ENCODE results near the gene INPP5B. TPM values are rescaled to one million over a fixed set of nuclear protein-coding genes. Genes with fewer than 3 reads are reported as not detected.

The INPP5B gene
- total RNA-seq, 1 donor from 2014 or later, result 29.0 TPM

DNA sequence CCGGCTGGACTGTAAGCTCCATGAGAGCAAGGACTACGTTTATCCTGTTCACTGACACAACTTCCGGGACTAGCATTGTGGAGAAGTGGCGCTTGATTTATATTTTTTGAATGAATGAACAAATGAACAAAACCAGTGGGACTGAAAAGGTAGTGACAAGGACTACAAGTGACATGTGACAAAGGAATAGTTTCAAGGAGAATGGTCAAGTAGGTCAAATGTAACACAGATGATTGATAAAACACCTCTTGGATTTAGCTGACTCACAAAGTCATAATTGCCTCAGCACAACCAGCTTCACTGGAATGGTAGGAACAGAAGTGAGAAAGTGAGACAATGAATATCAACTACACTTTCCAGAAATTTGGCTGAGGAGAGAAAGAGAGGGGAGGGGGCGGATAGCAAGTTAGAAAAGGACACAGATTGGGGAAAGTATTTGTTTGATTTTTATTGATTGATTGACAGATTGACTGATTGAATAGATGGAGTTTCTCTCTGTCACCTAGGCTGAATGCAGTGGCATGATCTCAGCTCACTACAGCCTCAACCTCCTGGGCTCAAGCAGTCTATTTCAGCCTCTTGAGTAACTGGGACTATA lies 101.7 kb downstream of the INPP5B start:
- intact Hi-C loops (cut with micrococcal nuclease), result no loop called here

DNA sequence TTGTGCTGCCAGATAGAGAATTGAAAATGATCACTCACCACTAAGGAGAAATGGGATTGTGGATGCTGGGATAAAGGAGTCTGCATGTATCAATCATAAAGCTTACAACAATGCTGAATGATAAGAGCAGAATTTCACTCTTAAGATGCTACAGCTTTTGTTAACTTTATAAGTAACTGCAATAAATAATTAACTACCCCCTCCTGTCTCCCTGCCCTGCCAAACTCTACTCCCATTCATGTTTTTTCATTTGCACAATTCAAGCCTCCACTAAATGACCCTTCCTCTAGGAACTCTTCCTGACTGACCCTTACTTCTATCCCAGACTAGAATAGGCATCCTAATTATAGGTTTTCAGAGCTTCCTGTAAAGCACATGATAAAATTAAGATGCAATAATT lies 102.3 kb downstream of the INPP5B start:
- intact Hi-C loops (cut with micrococcal nuclease), result no loop called here

DNA sequence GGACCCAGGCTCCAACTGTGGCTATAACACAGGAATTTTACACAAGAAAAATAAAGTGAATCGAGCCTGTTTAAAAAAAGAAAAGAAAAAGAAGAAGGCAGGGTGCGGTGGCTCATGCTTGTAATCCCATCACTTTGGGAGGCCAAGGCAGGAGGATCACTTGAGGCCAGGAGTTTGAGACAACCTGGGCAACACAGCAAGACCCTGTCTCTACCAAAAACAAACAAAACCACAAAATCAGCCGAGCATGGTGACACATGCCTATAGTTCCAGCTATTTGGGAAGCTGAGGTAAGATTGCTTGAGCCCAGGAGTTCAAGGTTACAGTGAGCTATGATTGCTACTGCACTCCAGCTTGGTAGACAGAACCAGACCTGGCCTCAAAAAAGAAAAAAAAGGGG lies 105.2 kb downstream of the INPP5B start:
- intact Hi-C loops (cut with micrococcal nuclease), result no loop called here

DNA sequence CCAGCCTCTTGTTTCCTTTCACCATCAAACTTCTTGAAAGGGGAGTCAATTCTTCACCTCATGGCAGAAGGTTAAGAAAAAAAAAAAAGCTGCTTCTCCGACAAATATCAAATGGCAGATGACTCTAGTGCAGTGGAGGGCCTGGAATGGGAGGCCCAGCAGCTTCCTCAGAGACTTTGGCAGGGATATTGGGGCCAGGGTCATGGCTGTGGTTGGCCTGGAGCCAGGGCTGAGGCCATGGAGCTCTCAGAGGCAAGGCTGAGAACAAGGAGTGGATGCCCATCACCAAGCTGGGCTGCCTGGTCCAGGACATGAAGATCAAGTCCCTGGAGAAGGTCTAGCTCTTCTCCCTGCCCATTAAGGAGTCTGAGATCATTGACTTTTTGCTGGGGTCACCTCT lies 106.1 kb downstream of the INPP5B start:
- intact Hi-C loops (cut with micrococcal nuclease), result no loop called here

DNA sequence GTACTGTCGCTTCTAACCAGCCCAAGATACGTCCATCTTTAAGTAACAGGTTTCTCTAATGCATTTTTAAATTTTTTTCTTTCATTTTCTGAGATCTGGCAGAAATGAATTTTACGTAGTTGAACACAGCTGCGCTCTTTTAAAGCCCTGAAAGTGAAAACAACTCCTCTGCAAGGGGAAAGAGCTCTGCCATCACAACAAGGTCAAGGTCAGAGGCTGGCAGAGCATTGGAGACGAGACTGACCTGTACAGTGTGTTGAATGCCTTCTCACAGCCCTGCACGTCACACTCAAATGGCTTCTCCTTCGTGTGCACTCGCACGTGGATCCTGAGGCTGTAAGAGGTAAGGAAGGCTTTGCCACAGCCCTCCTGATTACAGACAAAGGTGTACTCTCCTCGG lies 107.2 kb downstream of the INPP5B start:
- intact Hi-C loops (cut with micrococcal nuclease), result no loop called here

DNA sequence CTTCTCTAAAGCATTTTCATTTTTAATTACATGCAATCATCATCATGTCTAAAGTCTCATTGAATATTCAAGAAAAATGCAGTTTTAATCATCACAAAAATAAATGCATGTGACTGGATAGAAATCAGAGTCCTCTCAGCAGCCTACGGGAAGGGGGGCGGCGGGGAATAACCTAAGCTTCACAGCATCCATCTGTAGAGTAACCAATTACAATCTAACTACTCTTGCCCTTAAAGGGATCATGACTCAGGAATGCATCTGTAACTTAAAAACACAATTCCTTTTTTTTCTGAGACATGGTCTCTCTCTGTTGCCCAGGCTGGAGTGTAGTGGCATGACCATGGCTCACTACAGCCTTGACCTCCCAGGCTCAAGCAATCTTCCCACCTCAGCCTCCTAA lies 110.1 kb downstream of the INPP5B start:
- intact Hi-C loops (cut with micrococcal nuclease), result no loop called here

DNA sequence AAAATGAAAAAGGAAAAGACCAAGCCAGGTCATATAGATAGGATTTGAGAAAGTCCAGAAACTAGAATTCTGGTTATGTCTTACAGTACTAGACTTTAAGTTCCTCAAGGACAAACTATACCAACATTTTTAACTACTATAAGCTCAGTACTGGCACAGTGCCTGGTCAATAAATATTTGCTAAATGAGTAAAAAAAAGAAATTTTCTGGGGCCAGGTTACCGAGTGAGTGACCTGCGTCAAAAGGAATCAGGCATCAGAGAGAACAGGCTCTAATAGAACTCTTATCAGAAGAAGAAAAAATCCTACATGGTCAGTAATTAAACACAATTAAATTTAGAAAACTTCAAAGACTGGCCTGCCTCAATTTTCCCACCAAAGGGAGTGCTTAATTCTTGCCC lies 115.0 kb downstream of the INPP5B start:
- intact Hi-C loops (cut with micrococcal nuclease), result no loop called here

DNA sequence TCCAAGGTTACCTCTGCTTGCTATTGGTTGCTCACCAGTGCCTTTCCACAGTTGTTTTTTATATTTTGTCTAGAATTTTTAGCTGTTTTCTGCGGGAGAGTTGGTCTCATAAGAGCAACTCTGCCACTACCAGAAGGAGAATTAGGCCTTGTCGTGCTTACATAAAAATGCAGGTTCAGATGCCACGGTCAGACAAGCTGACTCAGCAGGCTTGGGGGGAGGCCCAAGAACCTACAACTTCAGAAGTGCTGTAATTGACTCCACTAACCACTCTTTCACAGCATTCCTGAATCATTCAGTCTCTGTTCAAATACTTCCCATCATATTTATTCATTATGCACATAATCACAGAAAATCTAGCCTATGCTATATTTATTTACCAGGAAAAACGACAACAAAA lies 115.7 kb downstream of the INPP5B start:
- intact Hi-C loops (cut with micrococcal nuclease), result no loop called here

DNA sequence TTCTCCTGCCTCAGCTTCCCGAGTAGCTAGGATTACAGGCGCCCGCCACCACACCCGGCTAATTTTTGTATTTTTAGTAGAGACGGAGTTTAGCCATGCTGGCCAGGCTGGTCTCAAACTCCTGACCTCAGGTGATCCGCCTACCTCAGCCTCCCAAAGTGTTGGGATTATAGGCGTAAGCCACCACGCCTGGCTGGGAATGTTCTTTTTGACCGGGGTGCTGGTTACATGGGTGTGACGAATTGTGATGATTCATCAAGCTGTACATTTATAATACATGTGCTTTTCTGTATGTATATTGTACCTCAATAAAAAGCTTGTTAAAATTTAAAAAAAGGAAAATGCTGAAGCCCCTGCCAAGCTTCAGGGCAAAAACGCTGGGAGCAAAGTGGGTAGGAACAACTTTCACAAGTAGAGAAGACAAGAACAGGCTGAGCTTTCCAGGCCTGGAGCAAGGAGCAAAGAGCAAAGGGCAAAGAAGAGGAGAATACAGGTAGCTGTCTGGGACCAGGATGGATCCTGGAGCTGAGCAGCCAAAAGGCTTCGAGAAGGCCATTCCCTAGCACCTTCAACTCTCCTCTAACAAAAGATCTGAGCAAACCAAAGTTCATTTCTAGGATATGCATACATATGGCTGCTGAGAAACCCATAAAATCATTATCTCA lies 118.3 kb downstream of the INPP5B start:
- intact Hi-C loops (cut with micrococcal nuclease), result no loop called here

DNA sequence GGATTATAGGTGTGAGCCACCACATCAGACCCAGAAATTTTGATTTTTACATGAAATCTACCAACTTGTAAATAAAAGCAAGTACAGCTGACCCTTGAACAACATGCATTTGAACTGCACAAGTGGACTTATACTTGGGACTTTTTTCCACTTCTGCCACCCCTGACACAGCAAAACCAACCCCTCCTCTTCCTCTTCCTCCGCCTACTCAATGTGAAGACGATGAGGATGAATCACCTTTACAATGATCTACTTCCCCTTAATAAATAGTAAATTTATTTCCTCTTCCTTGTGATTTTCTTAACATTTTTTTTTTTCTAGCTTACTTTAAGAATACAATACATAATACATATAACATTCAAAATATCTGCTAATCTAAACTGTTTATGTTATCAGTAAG lies 121.3 kb downstream of the INPP5B start:
- intact Hi-C loops (cut with micrococcal nuclease), result no loop called here

DNA sequence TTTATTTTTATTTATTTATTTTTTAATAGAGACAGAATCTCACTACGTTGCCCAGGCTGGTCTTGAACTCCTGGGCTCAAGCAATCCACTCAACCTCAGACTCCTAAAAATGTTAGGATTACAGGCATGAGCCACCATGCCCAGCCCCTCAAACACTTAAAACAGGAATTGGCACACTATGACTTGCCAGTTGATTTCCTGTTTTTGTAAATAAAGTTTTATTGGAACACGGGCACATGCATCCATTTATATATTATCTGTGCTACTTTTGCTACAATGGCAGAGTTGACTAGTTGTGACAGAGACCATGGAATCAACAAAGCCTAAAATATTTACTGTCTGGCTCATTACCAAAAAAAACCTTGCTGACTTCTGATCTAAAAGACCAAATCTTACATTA lies 122.9 kb downstream of the INPP5B start:
- intact Hi-C loops (cut with micrococcal nuclease), result no loop called here

DNA sequence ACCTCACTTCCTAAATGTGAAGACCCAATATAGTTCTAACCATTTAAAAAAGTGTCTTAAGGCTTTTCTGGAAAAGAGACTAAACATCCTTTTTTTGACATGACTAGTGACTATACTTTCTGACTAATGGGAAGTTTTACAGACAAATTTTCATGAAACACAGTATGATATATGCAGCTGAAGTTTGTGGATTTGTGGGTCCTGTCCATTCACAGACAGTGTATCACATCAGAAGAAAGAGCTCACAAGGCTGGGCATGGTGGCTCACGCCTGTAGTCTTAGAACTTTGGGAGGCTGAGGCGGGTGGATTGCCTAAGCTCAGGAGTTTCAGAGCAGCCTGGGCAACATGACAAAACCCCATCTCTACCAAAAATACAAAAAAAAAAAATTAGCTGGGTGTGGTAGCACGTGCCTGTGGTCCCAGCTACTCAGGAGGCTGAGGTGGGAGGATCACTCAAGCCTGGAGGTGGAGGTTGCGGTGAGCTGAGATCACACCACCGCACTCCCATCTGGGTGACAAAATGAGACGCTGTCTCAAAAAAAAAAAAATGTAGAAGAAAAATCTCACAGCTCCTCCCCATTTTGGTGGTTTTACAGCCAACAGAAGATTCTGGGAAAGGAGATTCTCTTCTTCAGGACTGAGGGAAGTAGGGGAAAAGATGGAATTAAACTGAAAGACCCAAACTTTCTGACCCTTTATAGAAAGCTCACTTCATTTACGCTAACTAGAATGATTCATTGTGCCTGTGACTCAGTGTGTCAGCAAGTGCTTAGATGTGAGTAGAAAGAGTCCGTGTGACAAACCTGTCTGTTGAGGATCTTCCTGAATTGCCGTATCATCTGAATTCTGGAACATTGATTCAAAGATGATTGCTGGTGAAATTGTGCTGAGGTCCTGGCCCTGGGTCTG lies 123.7 kb downstream of the INPP5B start:
- intact Hi-C loops (cut with micrococcal nuclease), result no loop called here

DNA sequence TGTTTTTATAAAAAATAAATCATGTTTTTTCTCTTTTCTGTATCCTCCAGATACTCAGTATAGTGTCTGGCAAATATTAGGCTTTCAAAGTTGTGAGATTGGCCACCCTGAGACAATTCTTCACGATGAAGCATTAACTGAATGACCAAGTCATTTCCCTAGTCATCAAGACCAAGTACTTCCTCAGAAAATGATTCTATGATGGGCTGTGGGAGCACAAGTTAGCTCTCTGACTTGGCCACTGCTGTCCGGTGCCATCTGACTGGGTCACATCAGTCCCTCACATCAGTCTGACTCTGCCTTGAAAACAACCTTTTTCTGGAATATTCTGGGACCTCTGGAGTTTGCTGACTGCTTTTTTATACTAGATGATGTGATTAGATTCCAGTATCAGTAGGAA lies 125.4 kb downstream of the INPP5B start:
- intact Hi-C loops (cut with micrococcal nuclease), result no loop called here

DNA sequence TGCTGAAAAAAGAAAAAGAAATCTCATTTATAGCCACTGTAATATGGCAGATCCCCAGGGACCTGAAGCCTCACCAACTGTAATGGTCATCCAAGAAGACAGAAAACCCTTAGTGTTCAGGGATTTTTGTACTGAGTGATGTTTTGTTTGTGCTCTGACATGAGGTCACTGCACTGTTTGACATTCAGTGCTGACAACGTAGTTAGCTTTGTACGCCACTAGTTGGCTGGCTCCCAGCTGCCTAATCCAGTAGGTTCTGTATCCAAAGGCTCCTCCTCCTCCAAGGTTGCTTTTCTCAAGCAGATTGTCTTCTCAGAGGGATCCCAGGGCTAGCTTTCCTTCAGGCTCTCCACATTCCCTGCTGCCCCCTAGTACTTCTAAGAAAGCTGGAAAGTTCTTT lies 129.4 kb downstream of the INPP5B start:
- intact Hi-C loops (cut with micrococcal nuclease), result no loop called here

DNA sequence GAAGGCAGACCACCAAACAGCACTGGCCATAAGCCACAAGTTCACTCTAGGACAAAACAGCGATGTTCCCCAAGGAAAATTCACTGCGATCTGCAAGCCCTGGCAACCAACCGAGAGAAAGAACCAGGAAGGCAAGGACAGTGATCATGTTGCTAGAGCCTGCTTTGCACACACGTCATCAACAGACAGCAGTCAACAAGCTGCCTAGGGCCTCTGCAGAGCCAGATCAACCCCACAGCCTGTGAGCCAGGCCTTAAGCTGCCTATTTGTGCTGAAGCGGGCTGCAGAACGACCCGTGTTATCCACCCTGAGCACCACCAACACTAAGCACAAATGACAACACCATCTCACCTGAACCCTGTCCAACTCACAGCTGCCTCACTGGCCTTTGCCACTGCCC lies 132.6 kb downstream of the INPP5B start:
- intact Hi-C loops (cut with micrococcal nuclease), result no loop called here

DNA sequence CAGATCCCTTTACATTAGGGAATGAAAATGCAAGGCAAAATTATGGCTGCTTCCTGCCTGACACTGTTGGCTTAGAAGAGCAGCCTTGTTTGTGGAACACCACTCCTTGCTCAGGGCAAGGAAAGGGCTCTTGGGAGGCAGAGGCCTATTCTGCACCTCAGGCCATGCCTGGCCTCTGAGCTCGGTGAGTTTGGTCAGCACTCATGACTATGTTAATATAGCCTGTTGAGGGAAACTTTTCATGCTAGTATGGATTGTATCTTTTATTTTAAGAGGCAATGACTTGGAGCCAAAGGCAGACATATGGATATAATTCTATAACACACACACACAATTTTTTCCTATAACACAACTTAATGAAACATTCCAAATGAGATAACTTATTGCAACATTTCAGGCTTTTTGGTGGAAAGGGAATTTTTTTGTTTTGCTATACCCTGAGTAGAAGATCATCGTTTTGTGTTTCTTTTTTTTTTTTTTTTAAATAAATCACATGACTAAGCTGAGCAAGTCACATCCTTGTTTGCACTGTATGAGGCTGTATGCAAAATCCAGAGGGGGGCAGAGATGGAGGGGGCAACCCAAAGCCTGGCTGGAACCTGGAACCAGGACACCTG lies 133.2 kb downstream of the INPP5B start:
- intact Hi-C loops (cut with micrococcal nuclease), result no loop called here

DNA sequence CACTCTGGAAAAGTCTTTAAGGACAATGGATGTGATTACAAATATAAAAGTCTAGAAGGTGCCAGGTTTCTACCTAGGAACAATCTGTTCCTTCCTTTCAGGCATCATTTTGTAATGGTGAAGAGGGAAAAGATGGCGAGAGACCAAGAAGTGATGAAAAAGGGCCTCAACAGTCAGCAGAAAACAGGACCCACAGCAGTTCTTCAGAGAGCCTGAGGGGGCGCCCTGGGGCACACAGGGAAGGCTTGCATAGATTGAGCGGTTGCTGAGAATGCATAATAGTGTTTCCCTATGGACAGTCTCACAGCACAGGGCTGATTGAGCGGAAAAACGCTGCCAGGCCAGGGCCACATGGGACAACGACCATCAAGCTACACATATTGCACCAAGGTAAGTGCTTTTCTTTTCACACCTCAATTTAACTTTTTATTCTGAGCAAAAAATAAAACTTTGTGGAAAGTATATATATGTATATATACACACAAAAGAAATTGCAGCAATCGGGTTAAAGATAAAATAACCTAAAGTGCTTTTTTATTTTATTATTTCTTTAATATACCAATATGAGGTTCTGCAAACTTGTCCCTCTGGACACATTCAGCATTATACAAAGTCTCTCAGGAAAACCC lies 135.7 kb downstream of the INPP5B start:
- intact Hi-C loops (cut with micrococcal nuclease), result loop anchor here (1.0 to 2.0 kb wide), 8 partner anchors 40 to 332 kb away; partner anchors contain the start of genes GNL2, INPP5B and SF3A3

All from T-helper 1 cell treated with Interleukin-12 subunit alpha and Interleukin-12 subunit beta and Interleukin-4 antibody, amounts not matched to agents 30 ng/mL and 1 ng/mL, for 36 hours (primary cell).